Suprapubic skin (tissue), 4 donors: ENCODE measurements around the gene TAPBPL. TPM values are rescaled to one million over a fixed set of nuclear protein-coding genes. Genes with fewer than 3 reads are reported as not detected.

ENCODE experiments used
- DNase-seq, 2 donors: peaks; one replicate each; pipeline ENCODE4 v3.0.0-alpha.2; 2019; ENCODE audit warnings: low spot score in 2 of 2
- H3K27ac ChIP-seq: fragments of 200-600 bp; sonication (generic); one replicate; pipeline ENCODE4 v1.5.1; 2019
- H3K27me3 ChIP-seq: fragments of 200-600 bp; sonication (generic); one replicate; pipeline ENCODE4 v1.5.1; 2019
- H3K36me3 ChIP-seq: fragments of 200-600 bp; sonication (generic); one replicate; pipeline ENCODE4 v1.5.1; 2019
- H3K4me1 ChIP-seq: fragments of 200-600 bp; sonication (generic); one replicate; pipeline ENCODE4 v1.5.1; 2019
- H3K4me3 ChIP-seq: fragments of 200-600 bp; sonication (generic); one replicate; pipeline ENCODE4 v1.5.1; 2019; ENCODE audit warnings: mild to moderate bottlenecking
- H3K9me3 ChIP-seq: fragments of 200-600 bp; sonication (generic); one replicate; pipeline ENCODE4 v1.5.1; 2019
- CTCF ChIP-seq, 2 donors: fragments of 200-600 bp in 1 of 2; fragments of 450-650 bp in 1 of 2; sonication (generic) in 1 of 2; IDR thresholded peaks; one replicate each; pipeline ENCODE4 v1.5.1; 2016 to 2019; ENCODE audit warnings: antibody characterized with exemption in 2 of 2, mild to moderate bottlenecking in 1 of 2, moderate library complexity in 1 of 2
- EP300 ChIP-seq: sonication (generic); formaldehyde crosslinking; IDR thresholded peaks from one replicate; pipeline ENCODE4 v1.6.1; 2017; ENCODE audit warnings: antibody characterized with exemption
- POLR2A ChIP-seq, 2 donors: fragments of 450-650 bp; IDR thresholded peaks; one replicate each; pipeline ENCODE4 v1.6.1; 2017; ENCODE audit warnings: antibody characterized with exemption in 2 of 2, mild to moderate bottlenecking in 2 of 2, moderate library complexity in 2 of 2
- POLR2AphosphoS5 ChIP-seq, 3 donors: sonication (generic); formaldehyde crosslinking; IDR thresholded peaks; one replicate each; pipeline ENCODE4 v1.6.1; 2017; ENCODE audit warnings: antibody characterized with exemption in 3 of 3
- WGBS: methylation state at CpG from one replicate; pipeline ENCODE4 v1.1.5; 2018; 5-methylcytosine and 5-hydroxymethylcytosine counted together
- total RNA-seq, 4 donors: library from RNA; depleted of rRNA; stranded (reverse); fragments of >200 nt; gene quantifications; one replicate each; pipeline ENCODE4 v1.1.0, GENCODE V29; 2016

TAPBPL gene
- total RNA-seq, 4 donors from 2014 or later, result 10.9 to 25.2 (median 17.7) TPM

DNA sequence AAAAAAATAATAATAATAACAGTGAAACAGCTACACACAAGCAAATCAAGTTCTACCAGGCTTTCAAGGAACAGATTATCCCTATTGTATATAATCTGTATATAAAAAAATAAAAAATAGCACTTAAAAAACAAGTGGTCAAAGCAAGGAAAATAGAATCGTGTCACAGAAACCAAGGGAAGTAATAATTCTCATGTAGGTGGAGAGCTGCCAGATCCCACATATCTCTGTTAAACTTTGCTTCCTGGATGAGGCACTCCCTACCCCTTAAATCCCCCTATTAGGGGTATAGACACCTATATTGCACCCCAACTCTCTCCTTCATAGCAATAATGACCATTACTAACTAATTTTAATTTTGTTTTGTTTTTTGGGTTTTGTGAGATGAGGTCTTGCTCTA is 11.5 kb upstream of the TAPBPL start:
- 53% methylated on average over 1 of the region's 1 CpG for WGBS
- no peaks in the 10 kb centered on the region for H3K27me3 ChIP-seq
- no peak for TF ChIP-seq POLR2A (IDR thresholded peaks at IDR 0.05)
- no peak for TF ChIP-seq POLR2AphosphoS5 (IDR thresholded peaks at IDR 0.05)
- TF ChIP-seq CTCF (IDR thresholded peaks at IDR 0.05), result no peak
- TF ChIP-seq EP300, result no peak

GRCh38 chr12:6442836-6443235 is 9.0 kb upstream of the TAPBPL start:
- no peak overlapping the region for H3K27ac ChIP-seq
- H3K4me1 ChIP-seq, result no peaks in the 10 kb centered on the region
- WGBS, result 87% methylated on average over 9 of the region's 9 CpGs
- TF ChIP-seq POLR2AphosphoS5 (IDR thresholded peaks at IDR 0.05) (no peak), EP300 (no peak)
- H3K36me3 ChIP-seq, result peaks cover 9% of the 10 kb centered on the region
- no peaks in the 10 kb centered on the region for H3K9me3 ChIP-seq
- DNase-seq, result no peak
- H3K27me3 ChIP-seq, result no peaks in the 10 kb centered on the region
- H3K4me3 ChIP-seq, result no peak overlapping the region

More for the DNA sequence above, 11.5 kb upstream of the TAPBPL start:
- Histone ChIP-seq H3K4me1 (no peaks in the 10 kb centered on the region), H3K9me3 (no peaks in the 10 kb centered on the region), H3K4me3 (no peak overlapping the region), H3K27ac (no peak overlapping the region), H3K36me3 (peaks cover 3% of the 10 kb centered on the region)
- no peak for DNase-seq

DNA sequence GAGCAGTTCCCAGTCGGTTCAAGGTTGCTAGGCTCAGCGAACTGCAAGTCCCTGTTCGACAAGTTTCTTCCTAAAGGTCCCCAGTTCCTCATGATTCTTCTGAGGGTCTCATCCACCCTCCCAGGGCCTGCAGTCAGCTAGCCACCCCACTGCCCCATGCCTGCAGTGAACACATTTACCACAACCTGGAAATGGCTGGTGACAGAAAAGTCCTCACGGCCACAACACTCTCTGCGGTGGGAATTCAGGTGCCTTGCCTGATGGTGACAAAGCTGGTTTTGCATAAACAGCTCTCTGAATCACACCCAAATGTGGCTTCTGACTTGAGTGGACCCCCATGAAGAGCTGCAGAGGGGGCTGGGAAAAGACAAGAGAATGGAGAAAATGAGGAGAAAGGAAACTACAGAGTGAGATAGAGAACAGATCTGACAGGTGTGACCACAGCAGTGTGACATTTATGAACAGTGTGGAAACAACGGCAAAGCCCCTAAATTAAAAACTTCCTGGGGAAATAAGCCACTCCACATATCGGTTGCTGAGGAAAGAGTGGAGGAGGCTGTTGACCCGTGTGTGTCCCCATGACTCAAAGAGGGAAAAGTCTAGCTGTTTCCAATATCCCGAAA is 8.4 kb upstream of the TAPBPL start:
- peaks cover 14% of the 10 kb centered on the region for H3K36me3 ChIP-seq
- DNase-seq, result no peak
- WGBS, result 72% methylated on average over 7 of the region's 9 CpGs

DNA sequence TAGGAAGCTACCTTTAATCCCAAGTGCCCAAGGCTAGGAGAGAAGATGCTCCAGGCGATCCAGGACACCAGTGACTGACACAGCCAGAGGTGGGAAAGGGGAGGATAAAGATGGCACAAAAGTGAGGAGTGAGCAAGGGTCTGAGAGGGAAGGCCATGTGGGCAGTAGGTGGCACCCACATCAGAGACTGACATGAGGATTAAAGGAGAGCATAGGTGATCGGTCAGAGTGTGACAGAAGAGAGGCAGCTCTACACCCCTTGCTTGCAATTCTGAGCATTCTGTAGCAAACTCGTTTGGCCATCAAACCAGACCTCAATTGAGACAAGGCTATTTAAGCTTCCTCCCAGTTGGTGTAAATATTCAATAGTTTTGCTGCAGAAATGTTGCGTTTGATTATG is 7.8 kb upstream of the TAPBPL start:
- no peaks in the 10 kb centered on the region for H3K27me3 ChIP-seq
- no peak for TF ChIP-seq EP300
- TF ChIP-seq POLR2A (IDR thresholded peaks at IDR 0.05), result no peak
- TF ChIP-seq POLR2AphosphoS5 (IDR thresholded peaks at IDR 0.05), result no peak
- no peak for TF ChIP-seq CTCF (IDR thresholded peaks at IDR 0.05)
- peaks cover 14% of the 10 kb centered on the region for H3K36me3 ChIP-seq
- H3K27ac ChIP-seq, result no peak overlapping the region
- H3K4me1 ChIP-seq, result no peaks in the 10 kb centered on the region
- no peak for DNase-seq
- H3K9me3 ChIP-seq, result no peaks in the 10 kb centered on the region
- WGBS, result 71% methylated on average over 4 of the region's 4 CpGs
- H3K4me3 ChIP-seq, result no peak overlapping the region

More for the DNA sequence above, 8.4 kb upstream of the TAPBPL start:
- TF ChIP-seq CTCF (IDR thresholded peaks at IDR 0.05) (no peak), EP300 (no peak), POLR2A (IDR thresholded peaks at IDR 0.05) (no peak), POLR2AphosphoS5 (IDR thresholded peaks at IDR 0.05) (no peak)
- no peak overlapping the region for H3K27ac ChIP-seq
- H3K27me3 ChIP-seq, result no peaks in the 10 kb centered on the region
- no peaks in the 10 kb centered on the region for H3K9me3 ChIP-seq
- no peak overlapping the region for H3K4me3 ChIP-seq
- no peaks in the 10 kb centered on the region for H3K4me1 ChIP-seq

DNA sequence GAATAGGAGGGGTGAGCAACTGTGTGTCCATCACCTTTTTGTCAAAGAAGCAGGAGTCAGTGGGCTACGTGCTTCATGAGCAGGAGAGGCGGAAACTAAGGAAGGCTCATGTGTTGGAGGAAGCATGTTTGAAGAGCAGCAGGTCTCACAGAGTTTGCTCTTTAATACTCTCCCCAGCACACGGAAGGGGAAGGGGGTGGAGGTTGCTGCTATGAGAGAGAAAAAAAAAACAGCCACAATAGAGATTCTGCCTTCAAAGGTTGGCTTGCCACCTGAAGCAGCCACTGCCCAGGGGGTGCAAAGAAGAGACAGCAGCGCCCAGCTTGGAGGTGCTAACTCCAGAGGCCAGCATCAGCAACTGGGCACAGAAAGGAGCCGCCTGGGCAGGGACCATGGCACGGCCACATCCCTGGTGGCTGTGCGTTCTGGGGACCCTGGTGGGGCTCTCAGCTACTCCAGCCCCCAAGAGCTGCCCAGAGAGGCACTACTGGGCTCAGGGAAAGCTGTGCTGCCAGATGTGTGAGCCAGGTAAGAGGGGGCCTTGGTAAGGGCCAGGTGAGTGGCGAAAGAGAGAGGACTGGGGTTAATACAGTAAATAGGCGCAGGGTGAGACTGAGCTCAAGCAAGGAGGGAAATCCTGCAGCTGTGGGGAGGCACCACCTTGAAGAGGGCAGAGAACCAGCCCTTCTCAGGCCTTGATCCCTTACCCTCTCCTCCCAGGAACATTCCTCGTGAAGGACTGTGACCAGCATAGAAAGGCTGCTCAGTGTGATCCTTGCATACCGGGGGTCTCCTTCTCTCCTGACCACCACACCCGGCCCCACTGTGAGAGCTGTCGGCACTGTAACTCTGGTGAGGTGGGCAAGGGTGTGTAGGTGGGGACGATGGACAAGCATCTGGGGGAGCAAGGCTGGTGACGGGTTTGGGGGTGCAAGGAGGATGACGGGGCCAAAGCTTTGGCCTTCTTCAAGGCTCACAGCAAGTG is 6.8 kb upstream of the TAPBPL start, which contains the start of gene CD27:
TSS of gene CD27 (plus strand) at position 252 of the 985 bp plus-strand sequence. CDS start at position 393, 141 bp downstream.
- no peak for TF ChIP-seq CTCF (IDR thresholded peaks at IDR 0.05)
- TF ChIP-seq EP300, result no peak
- TF ChIP-seq POLR2AphosphoS5 (IDR thresholded peaks at IDR 0.05), result no peak
- no peak for TF ChIP-seq POLR2A (IDR thresholded peaks at IDR 0.05)
- peaks cover 14% of the 10 kb centered on the region for H3K36me3 ChIP-seq
- no peaks in the 10 kb centered on the region for H3K9me3 ChIP-seq
- 85% methylated on average over 15 of the region's 16 CpGs for WGBS
- no peak within 1 kb of the TSS for H3K4me3 ChIP-seq
- H3K27ac ChIP-seq, result no peak within 1 kb of the TSS
- peak in 1 of 2 donors; percentile 34 for DNase-seq
- H3K27me3 ChIP-seq, result no peaks in the 10 kb centered on the region
- peaks cover under 1% of the 10 kb centered on the region for H3K4me1 ChIP-seq
